Measurements from ENCODE around the gene FGGY. TPM values are rescaled to one million over a fixed set of nuclear protein-coding genes. Genes with fewer than 3 reads are reported as not detected.
A peak's percentile ranks its signal among the peaks of the same experiment; 100 is the strongest.

The FGGY gene
- total RNA-seq, 4 donors from 2014 or later = 24.9 to 35.9 (median 30.5) TPM

GRCh38 chr1:59427155-59427554 lies 130.3 kb downstream of the FGGY start:
- in situ Hi-C loops (cut with MboI; ENCODE audit: low sequenced_read_pairs in 4 of 4) = loop anchor here in 2 of 4 donors (10.0 to 25.0 kb wide), 2 partner anchors 260 to 532 kb away; no protein-coding TSS in a partner anchor
- Histone ChIP-seq H3K4me1 (peaks cover 62 to 76% of the 10 kb centered on the region in 2 donors), H3K4me3 (no peak overlapping the region), H3K36me3 (no peaks in the 10 kb centered on the region), H3K27ac (peak overlapping the region; percentile 71 to 90 (median 88)), H3K9me3 (no peaks in the 10 kb centered on the region), H3K27me3 (no peaks in the 10 kb centered on the region)
- peak; percentile 94 to 97 for DNase-seq
- TF ChIP-seq POLR2A (IDR thresholded peaks at IDR 0.05) = peak; percentile 17 to 65
- TF ChIP-seq, protein P1, sequence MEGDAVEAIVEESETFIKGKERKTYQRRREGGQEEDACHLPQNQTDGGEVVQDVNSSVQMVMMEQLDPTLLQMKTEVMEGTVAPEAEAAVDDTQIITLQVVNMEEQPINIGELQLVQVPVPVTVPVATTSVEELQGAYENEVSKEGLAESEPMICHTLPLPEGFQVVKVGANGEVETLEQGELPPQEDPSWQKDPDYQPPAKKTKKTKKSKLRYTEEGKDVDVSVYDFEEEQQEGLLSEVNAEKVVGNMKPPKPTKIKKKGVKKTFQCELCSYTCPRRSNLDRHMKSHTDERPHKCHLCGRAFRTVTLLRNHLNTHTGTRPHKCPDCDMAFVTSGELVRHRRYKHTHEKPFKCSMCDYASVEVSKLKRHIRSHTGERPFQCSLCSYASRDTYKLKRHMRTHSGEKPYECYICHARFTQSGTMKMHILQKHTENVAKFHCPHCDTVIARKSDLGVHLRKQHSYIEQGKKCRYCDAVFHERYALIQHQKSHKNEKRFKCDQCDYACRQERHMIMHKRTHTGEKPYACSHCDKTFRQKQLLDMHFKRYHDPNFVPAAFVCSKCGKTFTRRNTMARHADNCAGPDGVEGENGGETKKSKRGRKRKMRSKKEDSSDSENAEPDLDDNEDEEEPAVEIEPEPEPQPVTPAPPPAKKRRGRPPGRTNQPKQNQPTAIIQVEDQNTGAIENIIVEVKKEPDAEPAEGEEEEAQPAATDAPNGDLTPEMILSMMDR (IDR thresholded peaks at IDR 0.05 in 4 of 5, conservative IDR thresholded peaks at IDR 0.05 in 1 of 5) = no peak
- peak; percentile 91 to 97 for ATAC-seq
- intact Hi-C loops (cut with DNase I; ENCODE audit: low total_unique reads) = loop anchor here (2.0 to 10.0 kb wide), 5 partner anchors 70 to 642 kb away; partner anchors contain the start of gene JUN

GRCh38 chr1:59427784-59428183 lies 130.9 kb downstream of the FGGY start:
- Histone ChIP-seq H3K4me1 (peaks cover 60 to 74% of the 10 kb centered on the region in 2 donors), H3K4me3 (no peak overlapping the region), H3K27ac (peak overlapping the region; percentile 71 to 90 (median 88)), H3K36me3 (no peaks in the 10 kb centered on the region), H3K9me3 (no peaks in the 10 kb centered on the region), H3K27me3 (no peaks in the 10 kb centered on the region)
- DNase-seq (no peak), ATAC-seq (no peak)
- intact Hi-C loops (cut with DNase I; ENCODE audit: low total_unique reads) = loop anchor here (2.0 to 10.0 kb wide), 5 partner anchors 70 to 643 kb away; partner anchors contain the start of gene JUN
- in situ Hi-C loops (cut with MboI; ENCODE audit: low sequenced_read_pairs in 4 of 4) = loop anchor here in 2 of 4 donors (10.0 to 25.0 kb wide), 2 partner anchors 260 to 533 kb away; no protein-coding TSS in a partner anchor
- TF ChIP-seq, protein P1 (IDR thresholded peaks at IDR 0.05 in 4 of 5, conservative IDR thresholded peaks at IDR 0.05 in 1 of 5) = no peak
- TF ChIP-seq POLR2A (IDR thresholded peaks at IDR 0.05) = no peak

- intact Hi-C loops (cut with DNase I; ENCODE audit: low total_unique reads) (loop anchor here (5.0 to 10.0 kb wide), 4 partner anchors 68 to 644 kb away; partner anchors contain the start of gene JUN), in situ Hi-C loops (cut with MboI; ENCODE audit: low sequenced_read_pairs in 4 of 4) (loop anchor here in 2 of 4 donors (10.0 to 25.0 kb wide), 2 partner anchors 258 to 534 kb away; no protein-coding TSS in a partner anchor)
- TF ChIP-seq POLR2A (IDR thresholded peaks at IDR 0.05) = no peak
- TF ChIP-seq, protein P1 (IDR thresholded peaks at IDR 0.05 in 4 of 5, conservative IDR thresholded peaks at IDR 0.05 in 1 of 5) = no peak
- ATAC-seq (no peak), DNase-seq (no peak)
- H3K9me3 ChIP-seq = no peaks in the 10 kb centered on the region
- peak overlapping the region; percentile 71 to 90 (median 88) for H3K27ac ChIP-seq
- H3K36me3 ChIP-seq = no peaks in the 10 kb centered on the region
- no peaks in the 10 kb centered on the region for H3K27me3 ChIP-seq
- H3K4me3 ChIP-seq = no peak overlapping the region
- peaks cover 61 to 74% of the 10 kb centered on the region in 2 donors for H3K4me1 ChIP-seq
Observed at GRCh38 chr1:59428828-59429227, 131.9 kb downstream of the FGGY start.

GRCh38 chr1:59429656-59430055 lies 132.8 kb downstream of the FGGY start:
- H3K27ac ChIP-seq = peak overlapping the region; percentile 71 to 90 (median 88)
- peaks cover 69 to 82% of the 10 kb centered on the region in 2 donors for H3K4me1 ChIP-seq
- H3K36me3 ChIP-seq = no peaks in the 10 kb centered on the region
- no peaks in the 10 kb centered on the region for H3K9me3 ChIP-seq
- TF ChIP-seq, protein P1 (IDR thresholded peaks at IDR 0.05 in 4 of 5, conservative IDR thresholded peaks at IDR 0.05 in 1 of 5) = no peak
- no peak for TF ChIP-seq POLR2A (IDR thresholded peaks at IDR 0.05)
- peak in 1 of 2 donors; percentile 45 for ATAC-seq
- no peak overlapping the region for H3K4me3 ChIP-seq
- no peaks in the 10 kb centered on the region for H3K27me3 ChIP-seq
- intact Hi-C loops (cut with DNase I; ENCODE audit: low total_unique reads) (loop anchor here (5.0 to 10.0 kb wide), 5 partner anchors 68 to 645 kb away; partner anchors contain the start of gene JUN), in situ Hi-C loops (cut with MboI; ENCODE audit: low sequenced_read_pairs in 4 of 4) (loop anchor here in 2 of 4 donors (10.0 to 25.0 kb wide), 2 partner anchors 258 to 535 kb away; no protein-coding TSS in a partner anchor)
- no peak for DNase-seq
